BJ (cell line): ENCODE data around the gene JUP. TPM values are rescaled to one million over a fixed set of nuclear protein-coding genes. Genes with fewer than 3 reads are reported as not detected.
"Not testable (repeated sequence)": the region's sequence is repeated elsewhere in the genome, so short reads cannot be mapped to it uniquely, and the experiment has no call there.

Experiments
- CTCF ChIA-PET: fragments of 350-600 bp; formaldehyde crosslinking; extraction: SDS; loops from one replicate; lab custom pipeline; 2021; ENCODE audit warnings: antibody characterized with exemption, inconsistent platforms; lab: Yijun Ruan, JAX
- POLR2A ChIA-PET: fragments of 300-600 bp; sonication (Branson Sonifier 250); formaldehyde crosslinking; extraction: SDS; loops from one replicate; lab custom pipeline; 2021; ENCODE audit warnings: antibody characterized with exemption; lab: Charles Lee
- DNase-seq: peaks from one replicate; pipeline ENCODE4 v3.0.0-alpha.2; 2011; ENCODE audit warnings: low read depth
- H3K27me3 ChIP-seq: 2 replicates; pipeline ENCODE4 v1.6.0; 2011; ENCODE audit warnings: low read length; ENCODE audit not compliant: control insufficient read depth, insufficient read depth
- H3K36me3 ChIP-seq: 2 replicates; pipeline ENCODE4 v1.5.1; 2011; ENCODE audit warnings: low read length; ENCODE audit not compliant: control insufficient read depth, insufficient read depth
- H3K4me3 ChIP-seq: 2 replicates; pipeline ENCODE4 v1.5.1; 2011; ENCODE audit warnings: low read depth, mild to moderate bottlenecking, control low read depth, low read length
- polyA plus RNA-seq: library from polyadenylated mRNA; depleted of rRNA; stranded (reverse); fragments of >200 nt; gene quantifications from 2 replicates; pipeline ENCODE4 v1.2.3, GENCODE V29; 2011
- TF ChIP-seq, protein P1 (sequence below): IDR thresholded peaks from 2 replicates; pipeline ENCODE4 v1.5.1; 2011; ENCODE audit warnings: low read depth, mild to moderate bottlenecking, control low read depth, inconsistent platforms, low read length, moderate library complexity; ENCODE audit not compliant: insufficient read depth

JUP gene
- polyA plus RNA-seq, 1 experiment = 9.4 TPM

DNA sequence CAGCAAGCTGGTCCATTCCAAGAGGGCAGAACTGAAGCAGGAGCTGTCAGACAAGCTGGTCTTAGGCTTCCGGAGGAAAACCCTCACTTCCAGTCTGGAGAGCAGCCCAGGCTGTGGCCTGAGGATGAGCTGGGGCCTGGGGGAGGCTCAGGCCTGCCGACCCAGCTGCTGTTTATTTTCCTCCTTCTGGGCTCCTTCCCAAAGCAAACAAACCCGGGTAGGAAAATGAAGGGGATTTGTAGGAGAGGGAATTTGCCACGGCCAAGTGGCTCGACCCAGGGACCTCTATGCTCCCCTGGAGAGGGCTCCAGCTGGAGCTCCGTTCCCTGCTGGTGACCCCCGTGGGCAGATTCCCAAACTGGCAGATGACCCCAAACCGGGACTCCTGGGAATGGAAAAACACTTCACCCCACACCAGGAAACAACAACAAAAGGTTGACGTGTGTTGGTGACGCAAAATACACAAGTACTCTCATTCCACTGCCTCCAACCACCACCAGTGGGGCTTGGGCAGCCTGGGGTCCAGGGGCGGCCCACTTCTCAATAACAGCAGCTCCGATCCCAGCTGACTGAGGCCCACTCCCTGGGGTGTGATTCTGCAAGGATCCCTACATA lies 8.8 kb downstream of the JUP start:
- peak; percentile 66 for DNase-seq
- no peaks in the 10 kb centered on the region for H3K27me3 ChIP-seq
- peaks cover 1% of the 10 kb centered on the region; the same call in 1 of the 2 replicates for H3K36me3 ChIP-seq
- H3K4me3 ChIP-seq = no peak overlapping the region
- ChIA-PET POLR2A (interaction anchor here (1.0 kb wide), 1 partner anchor 15 kb away, joined by 3 read pairs; no protein-coding TSS in a partner anchor), CTCF (interaction anchor here (1.0 to 3.0 kb wide), 7 partner anchors 8 to 182 kb away, joined by 3 to 26 read pairs (median 4); partner anchors contain the start of genes JUP and P3H4)
- TF ChIP-seq, protein P1, sequence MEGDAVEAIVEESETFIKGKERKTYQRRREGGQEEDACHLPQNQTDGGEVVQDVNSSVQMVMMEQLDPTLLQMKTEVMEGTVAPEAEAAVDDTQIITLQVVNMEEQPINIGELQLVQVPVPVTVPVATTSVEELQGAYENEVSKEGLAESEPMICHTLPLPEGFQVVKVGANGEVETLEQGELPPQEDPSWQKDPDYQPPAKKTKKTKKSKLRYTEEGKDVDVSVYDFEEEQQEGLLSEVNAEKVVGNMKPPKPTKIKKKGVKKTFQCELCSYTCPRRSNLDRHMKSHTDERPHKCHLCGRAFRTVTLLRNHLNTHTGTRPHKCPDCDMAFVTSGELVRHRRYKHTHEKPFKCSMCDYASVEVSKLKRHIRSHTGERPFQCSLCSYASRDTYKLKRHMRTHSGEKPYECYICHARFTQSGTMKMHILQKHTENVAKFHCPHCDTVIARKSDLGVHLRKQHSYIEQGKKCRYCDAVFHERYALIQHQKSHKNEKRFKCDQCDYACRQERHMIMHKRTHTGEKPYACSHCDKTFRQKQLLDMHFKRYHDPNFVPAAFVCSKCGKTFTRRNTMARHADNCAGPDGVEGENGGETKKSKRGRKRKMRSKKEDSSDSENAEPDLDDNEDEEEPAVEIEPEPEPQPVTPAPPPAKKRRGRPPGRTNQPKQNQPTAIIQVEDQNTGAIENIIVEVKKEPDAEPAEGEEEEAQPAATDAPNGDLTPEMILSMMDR = no peak

GRCh38 chr17:41777157-41777573 lies 9.3 kb downstream of the JUP start:
- DNase-seq = no peak
- Histone ChIP-seq H3K27me3 (no peaks in the 10 kb centered on the region), H3K4me3 (no peak overlapping the region), H3K36me3 (peaks cover 1% of the 10 kb centered on the region; the same call in 1 of the 2 replicates)
- TF ChIP-seq, protein P1 = peak; percentile 33; the same call in 1 of the 2 replicates
- ChIA-PET POLR2A (interaction anchor here (1.0 kb wide), 1 partner anchor 16 kb away, joined by 3 read pairs; no protein-coding TSS in a partner anchor), CTCF (interaction anchor here (1.1 to 3.0 kb wide), 4 partner anchors 9 to 182 kb away, joined by 3 to 26 read pairs (median 6); partner anchors contain the start of gene JUP)

DNA sequence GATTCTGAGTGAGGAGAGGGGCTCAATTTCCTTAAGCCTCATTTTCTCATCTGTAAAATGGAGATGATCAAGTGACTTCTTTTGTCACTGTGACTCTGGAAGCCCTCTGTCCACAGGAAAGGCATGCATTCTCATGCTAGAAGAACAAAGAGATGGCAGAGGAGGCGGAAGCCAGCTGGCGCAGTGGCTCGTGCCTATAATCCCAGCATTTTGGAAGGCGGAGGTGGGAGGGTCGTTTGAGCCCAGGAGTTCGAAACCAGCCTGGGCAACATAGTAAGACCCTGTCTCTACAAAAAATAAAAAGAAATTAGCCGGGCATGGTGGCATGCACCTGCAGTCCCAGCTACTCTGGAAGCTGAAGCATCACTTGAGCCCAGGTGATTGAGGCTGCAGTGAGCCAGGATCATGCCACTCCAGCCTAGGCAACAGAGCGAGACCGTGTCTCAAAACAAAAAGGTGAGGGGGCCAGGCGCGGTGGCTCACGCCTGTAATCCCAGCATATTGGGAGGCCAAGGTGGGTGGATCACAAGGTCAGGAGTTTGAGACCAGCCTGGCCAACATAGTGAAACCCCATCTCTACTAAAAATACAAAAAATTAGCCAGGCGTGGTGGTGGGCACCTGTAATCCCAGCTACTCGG lies 10.1 kb downstream of the JUP start:
- H3K27me3 ChIP-seq, H3K4me3 ChIP-seq, H3K36me3 ChIP-seq, POLR2A ChIA-PET, DNase-seq: not testable (repeated sequence)
- CTCF ChIA-PET = interaction anchor here (1.1 to 3.0 kb wide), 3 partner anchors 10 to 183 kb away, joined by 3 to 26 read pairs (median 4); partner anchors contain the start of gene JUP

GRCh38 chr17:41775394-41776226 lies 10.9 kb downstream of the JUP start:
- ChIA-PET POLR2A (no interaction called here), CTCF (interaction anchor here (1.2 to 3.0 kb wide), 2 partner anchors 10 kb away, joined by 5 to 26 read pairs; partner anchors contain the start of gene JUP)
- Histone ChIP-seq H3K27me3 (no peaks in the 10 kb centered on the region), H3K36me3 (peaks cover 3% of the 10 kb centered on the region), H3K4me3 (no peak overlapping the region)
- no peak for DNase-seq
- TF ChIP-seq, protein P1 = no peak

DNA sequence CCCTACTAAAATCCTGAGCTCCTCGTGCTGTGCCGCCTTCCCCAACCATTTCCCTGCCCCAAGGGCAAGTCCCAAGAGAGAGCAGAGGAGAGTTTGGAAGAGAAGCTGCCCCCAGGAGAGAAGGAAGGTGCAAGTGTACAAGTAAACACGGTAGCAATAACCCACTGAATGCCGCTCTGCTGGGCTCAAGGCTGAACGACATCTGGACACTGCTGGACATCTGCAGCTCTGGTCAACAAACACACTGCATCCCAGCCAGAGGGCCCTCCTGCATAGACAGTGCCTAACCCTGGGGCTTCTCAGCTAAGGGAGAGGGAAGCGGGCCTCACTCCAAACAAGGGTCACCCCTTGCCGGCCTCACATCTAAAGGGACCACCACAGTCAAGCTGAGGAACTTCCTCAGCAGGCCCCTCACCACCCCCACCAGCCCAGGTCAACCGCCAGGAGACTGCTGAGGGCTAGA lies 12.7 kb downstream of the JUP start:
- TF ChIP-seq, protein P1 = no peak
- Histone ChIP-seq H3K27me3 (no peaks in the 10 kb centered on the region), H3K4me3 (no peak overlapping the region), H3K36me3 (peaks cover 12% of the 10 kb centered on the region)
- POLR2A ChIA-PET = no interaction called here
- CTCF ChIA-PET = interaction anchor here (1.4 kb wide), 2 partner anchors 13 to 27 kb away, joined by 4 to 7 read pairs; partner anchors contain the start of gene JUP
- DNase-seq = no peak
